Measurements from ENCODE around the gene ECSIT.

DNA sequence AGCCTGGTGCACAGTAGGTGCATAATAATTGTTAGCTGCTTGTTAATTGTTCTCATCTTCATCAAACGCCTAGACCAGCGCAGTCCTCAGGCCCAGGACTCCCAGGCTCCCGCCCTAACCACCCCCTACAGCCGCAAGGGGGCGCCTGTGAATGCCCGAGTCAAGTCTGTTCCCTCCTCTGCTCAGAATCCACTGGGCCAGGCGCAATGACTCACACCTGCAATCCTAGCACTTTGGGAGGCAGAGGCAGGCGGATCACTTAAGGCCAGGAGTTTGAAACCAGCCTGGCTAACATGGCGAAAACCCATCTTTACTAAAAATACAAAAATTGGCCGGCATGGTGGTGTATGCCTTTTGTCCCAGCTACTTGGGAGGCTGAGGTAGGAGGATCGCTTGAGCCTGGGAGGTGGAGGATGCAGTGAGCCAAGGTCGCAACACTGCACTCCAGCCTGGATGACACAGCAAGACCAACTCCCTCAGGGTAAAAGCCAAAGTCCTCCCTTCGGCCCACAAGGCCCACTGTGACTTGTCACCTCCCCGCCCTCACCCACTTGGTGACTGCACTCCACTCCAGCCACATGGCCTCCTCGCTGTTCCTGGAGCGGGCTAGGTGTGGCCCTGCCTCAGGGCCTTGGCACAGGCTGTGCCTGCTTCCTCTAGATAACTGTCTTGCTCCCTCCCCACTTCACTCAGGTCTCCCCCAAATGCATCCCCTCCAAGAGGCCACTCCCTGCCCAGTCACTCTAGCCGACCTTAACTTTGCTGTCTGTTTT lies 32.4 kb downstream of the ECSIT start:
- TF ChIP-seq SIN3A (IDR thresholded peaks at IDR 0.05; ENCODE audit: borderline replicate concordance, insufficient read depth, low read length) (no peak), TAF1 (IDR thresholded peaks at IDR 0.05; ENCODE audit: borderline replicate concordance, insufficient read depth, low read length) (no peak), REST (IDR thresholded peaks at IDR 0.05; ENCODE audit: insufficient read depth in 1 of 2, low read depth in 2 of 2, low read length in 2 of 2) (no peak)

All from PFSK-1 (cell line).